HL-60 (cell line): ENCODE results near the gene ZNF90.

Experiments used
- POLR2AphosphoS5 ChIP-seq: IDR thresholded peaks from 2 replicates; pipeline ENCODE4 v1.6.1; 2012; ENCODE audit warnings: low read depth
- SPI1 ChIP-seq: IDR thresholded peaks from 2 replicates; pipeline ENCODE4 v1.6.1; 2012; ENCODE audit warnings: low read depth, mild to moderate bottlenecking, borderline replicate concordance
- TF ChIP-seq, protein P1 (sequence below): IDR thresholded peaks from one replicate; pipeline ENCODE4 v1.5.1; 2011; ENCODE audit warnings: low read length, control low read depth, inconsistent platforms; ENCODE audit not compliant: insufficient read depth
- TF ChIP-seq, protein P2 (sequence below): IDR thresholded peaks from 2 replicates; pipeline ENCODE4 v1.6.1; 2012; ENCODE audit warnings: low read depth; ENCODE audit not compliant: insufficient replicate concordance

DNA sequence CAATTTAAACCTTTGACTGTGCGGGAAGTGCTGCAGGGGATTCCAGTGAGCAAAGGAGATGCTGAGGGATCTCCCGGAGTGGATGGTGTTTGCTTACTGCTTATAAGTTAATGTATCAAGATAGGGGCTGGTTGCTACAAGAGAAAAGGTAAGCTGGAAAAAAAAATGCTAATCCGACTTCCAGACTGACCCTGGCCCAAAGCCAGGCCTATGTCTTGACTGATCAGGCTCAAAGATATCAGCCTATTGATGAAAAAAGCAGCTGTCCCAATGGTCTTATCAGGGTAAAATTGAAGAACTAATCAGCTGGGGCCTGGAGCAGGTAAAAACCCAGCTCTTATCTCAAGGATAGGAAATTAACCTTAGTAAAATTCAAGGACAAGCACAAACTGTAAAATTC lies 10.9 kb upstream of the ZNF90 start:
- TF ChIP-seq, protein P1, sequence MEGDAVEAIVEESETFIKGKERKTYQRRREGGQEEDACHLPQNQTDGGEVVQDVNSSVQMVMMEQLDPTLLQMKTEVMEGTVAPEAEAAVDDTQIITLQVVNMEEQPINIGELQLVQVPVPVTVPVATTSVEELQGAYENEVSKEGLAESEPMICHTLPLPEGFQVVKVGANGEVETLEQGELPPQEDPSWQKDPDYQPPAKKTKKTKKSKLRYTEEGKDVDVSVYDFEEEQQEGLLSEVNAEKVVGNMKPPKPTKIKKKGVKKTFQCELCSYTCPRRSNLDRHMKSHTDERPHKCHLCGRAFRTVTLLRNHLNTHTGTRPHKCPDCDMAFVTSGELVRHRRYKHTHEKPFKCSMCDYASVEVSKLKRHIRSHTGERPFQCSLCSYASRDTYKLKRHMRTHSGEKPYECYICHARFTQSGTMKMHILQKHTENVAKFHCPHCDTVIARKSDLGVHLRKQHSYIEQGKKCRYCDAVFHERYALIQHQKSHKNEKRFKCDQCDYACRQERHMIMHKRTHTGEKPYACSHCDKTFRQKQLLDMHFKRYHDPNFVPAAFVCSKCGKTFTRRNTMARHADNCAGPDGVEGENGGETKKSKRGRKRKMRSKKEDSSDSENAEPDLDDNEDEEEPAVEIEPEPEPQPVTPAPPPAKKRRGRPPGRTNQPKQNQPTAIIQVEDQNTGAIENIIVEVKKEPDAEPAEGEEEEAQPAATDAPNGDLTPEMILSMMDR, result no peak
- TF ChIP-seq SPI1 (no peak), POLR2AphosphoS5 (no peak)
- TF ChIP-seq, protein P2, sequence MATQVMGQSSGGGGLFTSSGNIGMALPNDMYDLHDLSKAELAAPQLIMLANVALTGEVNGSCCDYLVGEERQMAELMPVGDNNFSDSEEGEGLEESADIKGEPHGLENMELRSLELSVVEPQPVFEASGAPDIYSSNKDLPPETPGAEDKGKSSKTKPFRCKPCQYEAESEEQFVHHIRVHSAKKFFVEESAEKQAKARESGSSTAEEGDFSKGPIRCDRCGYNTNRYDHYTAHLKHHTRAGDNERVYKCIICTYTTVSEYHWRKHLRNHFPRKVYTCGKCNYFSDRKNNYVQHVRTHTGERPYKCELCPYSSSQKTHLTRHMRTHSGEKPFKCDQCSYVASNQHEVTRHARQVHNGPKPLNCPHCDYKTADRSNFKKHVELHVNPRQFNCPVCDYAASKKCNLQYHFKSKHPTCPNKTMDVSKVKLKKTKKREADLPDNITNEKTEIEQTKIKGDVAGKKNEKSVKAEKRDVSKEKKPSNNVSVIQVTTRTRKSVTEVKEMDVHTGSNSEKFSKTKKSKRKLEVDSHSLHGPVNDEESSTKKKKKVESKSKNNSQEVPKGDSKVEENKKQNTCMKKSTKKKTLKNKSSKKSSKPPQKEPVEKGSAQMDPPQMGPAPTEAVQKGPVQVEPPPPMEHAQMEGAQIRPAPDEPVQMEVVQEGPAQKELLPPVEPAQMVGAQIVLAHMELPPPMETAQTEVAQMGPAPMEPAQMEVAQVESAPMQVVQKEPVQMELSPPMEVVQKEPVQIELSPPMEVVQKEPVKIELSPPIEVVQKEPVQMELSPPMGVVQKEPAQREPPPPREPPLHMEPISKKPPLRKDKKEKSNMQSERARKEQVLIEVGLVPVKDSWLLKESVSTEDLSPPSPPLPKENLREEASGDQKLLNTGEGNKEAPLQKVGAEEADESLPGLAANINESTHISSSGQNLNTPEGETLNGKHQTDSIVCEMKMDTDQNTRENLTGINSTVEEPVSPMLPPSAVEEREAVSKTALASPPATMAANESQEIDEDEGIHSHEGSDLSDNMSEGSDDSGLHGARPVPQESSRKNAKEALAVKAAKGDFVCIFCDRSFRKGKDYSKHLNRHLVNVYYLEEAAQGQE, result no peak
